Measurements from ENCODE around the gene CLSTN2. TPM values are rescaled to one million over a fixed set of nuclear protein-coding genes. Genes with fewer than 3 reads are reported as not detected.

Gene CLSTN2
- total RNA-seq, 1 donor from 2014 or later, result 80.9 TPM

DNA sequence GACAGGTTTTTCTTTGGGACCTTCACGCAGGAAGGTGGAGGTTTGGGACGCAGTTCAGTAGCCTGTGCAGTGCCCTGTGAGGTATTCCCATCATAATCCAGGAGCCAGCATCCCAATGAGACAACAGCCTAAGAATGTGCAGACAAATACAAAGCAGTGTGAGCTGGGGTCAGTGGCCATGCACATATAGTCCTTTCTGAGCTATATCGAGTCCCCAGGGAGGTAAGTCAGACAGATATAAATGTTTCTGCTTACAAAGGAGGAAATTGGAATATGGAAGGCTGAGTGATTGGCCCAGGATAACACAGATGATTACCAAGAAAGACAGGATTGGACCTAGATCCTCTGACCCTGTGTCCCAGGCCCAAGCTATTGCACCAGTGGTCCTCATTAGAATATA, 526.3 kb downstream of the CLSTN2 start:
- TF ChIP-seq, protein P1, sequence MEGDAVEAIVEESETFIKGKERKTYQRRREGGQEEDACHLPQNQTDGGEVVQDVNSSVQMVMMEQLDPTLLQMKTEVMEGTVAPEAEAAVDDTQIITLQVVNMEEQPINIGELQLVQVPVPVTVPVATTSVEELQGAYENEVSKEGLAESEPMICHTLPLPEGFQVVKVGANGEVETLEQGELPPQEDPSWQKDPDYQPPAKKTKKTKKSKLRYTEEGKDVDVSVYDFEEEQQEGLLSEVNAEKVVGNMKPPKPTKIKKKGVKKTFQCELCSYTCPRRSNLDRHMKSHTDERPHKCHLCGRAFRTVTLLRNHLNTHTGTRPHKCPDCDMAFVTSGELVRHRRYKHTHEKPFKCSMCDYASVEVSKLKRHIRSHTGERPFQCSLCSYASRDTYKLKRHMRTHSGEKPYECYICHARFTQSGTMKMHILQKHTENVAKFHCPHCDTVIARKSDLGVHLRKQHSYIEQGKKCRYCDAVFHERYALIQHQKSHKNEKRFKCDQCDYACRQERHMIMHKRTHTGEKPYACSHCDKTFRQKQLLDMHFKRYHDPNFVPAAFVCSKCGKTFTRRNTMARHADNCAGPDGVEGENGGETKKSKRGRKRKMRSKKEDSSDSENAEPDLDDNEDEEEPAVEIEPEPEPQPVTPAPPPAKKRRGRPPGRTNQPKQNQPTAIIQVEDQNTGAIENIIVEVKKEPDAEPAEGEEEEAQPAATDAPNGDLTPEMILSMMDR (IDR thresholded peaks at IDR 0.05; ENCODE audit: insufficient read depth, low read depth, low read length), result no peak
- no peak for TF ChIP-seq EZH2 (IDR thresholded peaks at IDR 0.05; ENCODE audit: insufficient read depth, low read length)
- no peaks in the 10 kb centered on the region for H4K20me1 ChIP-seq (ENCODE audit: insufficient read depth, low read length)
- Mint-ChIP-seq H3K36me3 (ENCODE audit: low read depth, unreplicated experiment) (peaks cover 12% of the 10 kb centered on the region), H3K9me3 (ENCODE audit: unreplicated experiment) (no peaks in the 10 kb centered on the region), H3K27me3 (ENCODE audit: low read depth, unreplicated experiment) (no peaks in the 10 kb centered on the region), H3K4me3 (ENCODE audit: unreplicated experiment) (no peak overlapping the region), H3K4me1 (ENCODE audit: low read depth, unreplicated experiment) (peaks cover 4% of the 10 kb centered on the region), H3K27ac (ENCODE audit: unreplicated experiment) (no peak overlapping the region)
- no peak for DNase-seq (ENCODE audit: low read depth)
- H3K79me2 ChIP-seq (ENCODE audit: insufficient read depth, low read length), result no peaks in the 10 kb centered on the region
- H3K36me3 ChIP-seq (ENCODE audit: insufficient read depth, low read length), result no peaks in the 10 kb centered on the region
- H3K9me3 ChIP-seq (ENCODE audit: insufficient read depth, low read depth, low read length), result no peaks in the 10 kb centered on the region
- no peak overlapping the region for H3K4me3 ChIP-seq (ENCODE audit: insufficient read depth, low read depth, low read length)
- H3K9ac ChIP-seq (ENCODE audit: low read length), result no peak overlapping the region
- no peak for FAIRE-seq
- peaks cover 2% of the 10 kb centered on the region for H3K27me3 ChIP-seq (ENCODE audit: insufficient read depth, low read length)
- H3K4me1 ChIP-seq (ENCODE audit: insufficient read depth, low read length), result no peaks in the 10 kb centered on the region
- no peak overlapping the region for H3K27ac ChIP-seq (ENCODE audit: low read depth, low read length)
- H2AFZ ChIP-seq (ENCODE audit: low read depth, low read length), result no peak overlapping the region
- H3K4me2 ChIP-seq (ENCODE audit: low read length), result no peak overlapping the region

DNA sequence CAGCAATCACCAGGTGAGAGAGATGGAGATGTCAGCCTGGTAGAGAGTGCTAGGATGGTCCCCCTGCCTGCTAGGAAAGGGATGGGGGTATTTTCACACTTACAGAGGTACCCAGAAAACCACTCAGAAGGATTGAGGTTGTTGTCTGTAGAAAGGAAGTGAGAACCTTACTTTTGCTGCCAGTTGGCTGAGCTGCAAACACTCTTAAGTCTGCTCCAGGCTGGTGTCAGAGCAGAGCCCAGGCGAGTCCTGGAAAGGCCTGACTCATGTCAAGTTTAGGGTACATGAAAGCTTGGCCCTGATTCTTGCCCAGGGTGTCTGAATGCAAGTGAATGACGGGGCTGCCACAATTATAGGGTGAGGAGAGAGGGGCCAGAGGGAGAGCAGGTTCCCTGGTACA, 528.4 kb downstream of the CLSTN2 start:
- H2AFZ ChIP-seq (ENCODE audit: low read depth, low read length), result no peak overlapping the region
- Mint-ChIP-seq H3K9me3 (ENCODE audit: unreplicated experiment) (peaks cover 3% of the 10 kb centered on the region), H3K27ac (ENCODE audit: unreplicated experiment) (no peak overlapping the region), H3K36me3 (ENCODE audit: low read depth, unreplicated experiment) (peaks cover 24% of the 10 kb centered on the region), H3K4me1 (ENCODE audit: low read depth, unreplicated experiment) (peaks cover 16% of the 10 kb centered on the region), H3K4me3 (ENCODE audit: unreplicated experiment) (no peak overlapping the region), H3K27me3 (ENCODE audit: low read depth, unreplicated experiment) (no peaks in the 10 kb centered on the region)
- H3K9ac ChIP-seq (ENCODE audit: low read length), result no peak overlapping the region
- no peak overlapping the region for H3K4me3 ChIP-seq (ENCODE audit: insufficient read depth, low read depth, low read length)
- H3K36me3 ChIP-seq (ENCODE audit: insufficient read depth, low read length), result no peaks in the 10 kb centered on the region
- H3K27ac ChIP-seq (ENCODE audit: low read depth, low read length), result no peak overlapping the region
- H3K79me2 ChIP-seq (ENCODE audit: insufficient read depth, low read length), result no peaks in the 10 kb centered on the region
- peaks cover 5% of the 10 kb centered on the region for H3K4me1 ChIP-seq (ENCODE audit: insufficient read depth, low read length)
- no peak overlapping the region for H3K4me2 ChIP-seq (ENCODE audit: low read length)
- DNase-seq (ENCODE audit: low read depth) (no peak), FAIRE-seq (no peak)
- H4K20me1 ChIP-seq (ENCODE audit: insufficient read depth, low read length), result no peaks in the 10 kb centered on the region
- H3K9me3 ChIP-seq (ENCODE audit: insufficient read depth, low read depth, low read length), result no peaks in the 10 kb centered on the region
- TF ChIP-seq EZH2 (IDR thresholded peaks at IDR 0.05; ENCODE audit: insufficient read depth, low read length), result no peak
- TF ChIP-seq, protein P1 (IDR thresholded peaks at IDR 0.05; ENCODE audit: insufficient read depth, low read depth, low read length), result no peak
- peaks cover 2% of the 10 kb centered on the region for H3K27me3 ChIP-seq (ENCODE audit: insufficient read depth, low read length)

DNA sequence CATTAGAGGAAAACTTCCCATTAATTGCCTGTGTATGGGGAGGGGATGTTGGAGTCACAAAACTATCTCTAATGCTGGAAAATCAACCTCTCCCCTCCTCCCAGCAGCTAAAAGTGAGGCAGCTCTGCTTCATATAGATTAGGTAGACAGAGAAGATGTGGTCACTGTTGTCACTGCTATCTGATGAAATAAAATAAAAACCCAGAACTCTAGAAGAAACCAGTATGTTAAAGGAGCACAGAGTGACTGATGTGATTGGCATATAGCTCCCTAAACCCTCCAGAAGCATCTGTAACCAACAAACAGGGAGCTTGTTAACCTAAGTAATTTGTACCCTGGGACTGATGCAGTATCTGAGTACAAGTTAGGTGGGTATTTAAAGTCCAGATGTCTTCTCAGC, 531.0 kb downstream of the CLSTN2 start:
- no peak overlapping the region for H3K4me3 Mint-ChIP-seq (ENCODE audit: unreplicated experiment)
- no peak overlapping the region for H3K9ac ChIP-seq (ENCODE audit: low read length)
- H2AFZ ChIP-seq (ENCODE audit: low read depth, low read length), result no peak overlapping the region
- H3K4me2 ChIP-seq (ENCODE audit: low read length), result no peak overlapping the region
- H3K4me1 ChIP-seq (ENCODE audit: insufficient read depth, low read length), result peaks cover 5% of the 10 kb centered on the region
- H3K27me3 ChIP-seq (ENCODE audit: insufficient read depth, low read length), result no peaks in the 10 kb centered on the region
- DNase-seq (ENCODE audit: low read depth) (no peak), FAIRE-seq (no peak)
- no peak overlapping the region for H3K4me3 ChIP-seq (ENCODE audit: insufficient read depth, low read depth, low read length)
- H3K36me3 ChIP-seq (ENCODE audit: insufficient read depth, low read length), result no peaks in the 10 kb centered on the region
- peaks cover 28% of the 10 kb centered on the region for H3K4me1 Mint-ChIP-seq (ENCODE audit: low read depth, unreplicated experiment)
- no peak overlapping the region for H3K27ac ChIP-seq (ENCODE audit: low read depth, low read length)
- TF ChIP-seq EZH2 (IDR thresholded peaks at IDR 0.05; ENCODE audit: insufficient read depth, low read length), result no peak
- TF ChIP-seq, protein P1 (IDR thresholded peaks at IDR 0.05; ENCODE audit: insufficient read depth, low read depth, low read length), result no peak
- H3K27me3 Mint-ChIP-seq (ENCODE audit: low read depth, unreplicated experiment), result no peaks in the 10 kb centered on the region
- H3K9me3 Mint-ChIP-seq (ENCODE audit: unreplicated experiment), result peaks cover 3% of the 10 kb centered on the region
- no peaks in the 10 kb centered on the region for H4K20me1 ChIP-seq (ENCODE audit: insufficient read depth, low read length)
- no peaks in the 10 kb centered on the region for H3K9me3 ChIP-seq (ENCODE audit: insufficient read depth, low read depth, low read length)
- H3K79me2 ChIP-seq (ENCODE audit: insufficient read depth, low read length), result no peaks in the 10 kb centered on the region
- H3K36me3 Mint-ChIP-seq (ENCODE audit: low read depth, unreplicated experiment), result peaks cover 22% of the 10 kb centered on the region
- no peak overlapping the region for H3K27ac Mint-ChIP-seq (ENCODE audit: unreplicated experiment)
